Astrocyte (in vitro differentiated cells and primary cell): ENCODE data around the gene CCND2. TPM values are rescaled to one million over a fixed set of nuclear protein-coding genes. Genes with fewer than 3 reads are reported as not detected.

Source experiments
- DNase-seq: peaks from one replicate; pipeline ENCODE4 v3.0.0-alpha.2; 2010; ENCODE audit warnings: low read depth
- FAIRE-seq: peaks from 2 replicates; lab custom pipeline; 2011; peaks lifted over from hg19 to GRCh38; lab: Jason Lieb, UNC
- H2AFZ ChIP-seq: 2 replicates; pipeline ENCODE4 v1.6.0; 2012; ENCODE audit warnings: low read depth, low read length, inconsistent platforms
- H3K27ac ChIP-seq: 2 replicates; pipeline ENCODE4 v1.5.1; 2011; ENCODE audit warnings: low read depth, low read length, inconsistent platforms
- H3K27me3 ChIP-seq: 2 replicates; pipeline ENCODE4 v1.6.0; 2011; ENCODE audit warnings: low read length, inconsistent platforms; ENCODE audit not compliant: insufficient read depth
- H3K36me3 ChIP-seq: 2 replicates; pipeline ENCODE4 v1.5.1; 2011; ENCODE audit warnings: low read length, inconsistent platforms; ENCODE audit not compliant: insufficient read depth
- H3K4me1 ChIP-seq: 2 replicates; pipeline ENCODE4 v1.5.1; 2011; ENCODE audit warnings: low read length, inconsistent platforms; ENCODE audit not compliant: insufficient read depth
- H3K4me2 ChIP-seq: 2 replicates; pipeline ENCODE4 v1.6.0; 2012; ENCODE audit warnings: low read length, inconsistent platforms
- H3K4me3 ChIP-seq: 2 replicates; pipeline ENCODE4 v1.5.1; 2011; ENCODE audit warnings: low read depth, mild to moderate bottlenecking, low read length, inconsistent platforms; ENCODE audit not compliant: insufficient read depth
- H3K79me2 ChIP-seq: 2 replicates; pipeline ENCODE4 v1.6.0; 2012; ENCODE audit warnings: mild to moderate bottlenecking, low read length, inconsistent platforms; ENCODE audit not compliant: insufficient read depth
- H3K9ac ChIP-seq: 2 replicates; pipeline ENCODE4 v1.6.0; 2012; ENCODE audit warnings: mild to moderate bottlenecking, low read length, inconsistent platforms
- H3K9me3 ChIP-seq: 2 replicates; pipeline ENCODE4 v1.5.1; 2012; ENCODE audit warnings: low read depth, mild to moderate bottlenecking, low read length, inconsistent platforms; ENCODE audit not compliant: insufficient read depth
- H4K20me1 ChIP-seq: 2 replicates; pipeline ENCODE4 v1.6.0; 2012; ENCODE audit warnings: low read length, inconsistent platforms; ENCODE audit not compliant: insufficient read depth
- H3K27ac Mint-ChIP-seq: one replicate; pipeline ENCODE4 v1.8.0; 2021; ENCODE audit warnings: mild to moderate bottlenecking, mixed read lengths; ENCODE audit not compliant: unreplicated experiment
- H3K27me3 Mint-ChIP-seq: one replicate; pipeline ENCODE4 v1.8.0; 2021; ENCODE audit warnings: low read depth, mixed read lengths; ENCODE audit not compliant: unreplicated experiment
- H3K36me3 Mint-ChIP-seq: one replicate; pipeline ENCODE4 v1.8.0; 2021; ENCODE audit warnings: low read depth, mixed read lengths; ENCODE audit not compliant: unreplicated experiment
- H3K4me1 Mint-ChIP-seq: one replicate; pipeline ENCODE4 v1.8.0; 2021; ENCODE audit warnings: low read depth, mixed read lengths; ENCODE audit not compliant: unreplicated experiment
- H3K4me3 Mint-ChIP-seq: one replicate; pipeline ENCODE4 v1.8.0; 2021; ENCODE audit warnings: mild to moderate bottlenecking, moderate library complexity, mixed read lengths; ENCODE audit not compliant: unreplicated experiment
- H3K9me3 Mint-ChIP-seq: one replicate; pipeline ENCODE4 v1.8.0; 2021; ENCODE audit warnings: mild to moderate bottlenecking, mixed read lengths; ENCODE audit not compliant: unreplicated experiment
- EZH2 ChIP-seq: IDR thresholded peaks from 2 replicates; pipeline ENCODE4 v1.6.1; 2012; ENCODE audit warnings: mild to moderate bottlenecking, low read length, inconsistent platforms; ENCODE audit not compliant: insufficient read depth
- total RNA-seq: library from RNA; stranded (reverse); gene quantifications from 2 replicates; pipeline ENCODE4 v1.2.1, GENCODE V29; 2021
- TF ChIP-seq, protein P1 (sequence below): IDR thresholded peaks from 2 replicates; pipeline ENCODE4 v1.5.1; 2011; ENCODE audit warnings: low read depth, mild to moderate bottlenecking, inconsistent platforms, low read length, moderate library complexity; ENCODE audit not compliant: insufficient read depth

CCND2 gene
- total RNA-seq, 1 donor from 2014 or later: 726 TPM

DNA sequence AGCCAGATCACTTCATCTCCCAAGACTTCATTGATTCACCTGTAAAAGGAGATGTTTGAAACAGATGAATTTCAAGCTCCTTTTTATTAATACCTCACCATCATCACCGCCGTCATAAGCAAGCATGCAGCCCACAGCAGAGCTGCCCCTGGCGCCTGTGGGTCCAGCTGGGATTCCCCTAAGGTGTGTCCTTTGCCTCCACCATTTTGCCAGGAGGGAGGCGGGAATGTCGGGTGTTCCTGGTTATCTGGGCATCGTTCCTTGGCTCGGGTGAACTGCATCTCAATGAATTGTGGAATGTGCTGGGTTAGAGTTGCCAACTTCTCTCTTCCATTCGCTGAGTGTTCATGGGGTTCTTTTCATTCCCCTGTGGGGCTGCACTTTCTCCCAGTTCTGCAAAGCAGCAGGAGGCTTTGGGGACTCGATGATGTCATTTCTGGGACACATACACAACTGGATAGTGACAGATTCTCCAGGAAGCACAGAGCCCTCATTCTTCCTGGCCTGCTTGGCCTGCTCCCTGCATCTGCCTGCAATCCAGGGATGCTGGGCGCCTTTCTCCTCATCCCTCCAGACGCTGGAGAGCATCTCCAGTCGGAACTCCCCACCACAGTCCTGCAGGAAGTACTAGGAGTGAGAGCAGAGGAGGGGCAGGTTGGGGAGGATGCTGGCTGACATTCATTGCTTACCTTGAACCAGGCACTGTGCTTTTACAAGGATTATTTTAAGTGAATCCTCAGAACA, 10.1 kb downstream of the CCND2 start:
- Histone ChIP-seq H3K27ac (no peak overlapping the region), H3K36me3 (no peaks in the 10 kb centered on the region), H4K20me1 (peaks cover 19% of the 10 kb centered on the region), H3K4me1 (no peaks in the 10 kb centered on the region), H3K27me3 (peaks cover 9% of the 10 kb centered on the region), H3K9ac (no peak overlapping the region), H3K9me3 (no peaks in the 10 kb centered on the region), H3K79me2 (no peaks in the 10 kb centered on the region), H2AFZ (no peak overlapping the region), H3K4me2 (no peak overlapping the region), H3K4me3 (no peak overlapping the region)
- no peak overlapping the region for H3K4me3 Mint-ChIP-seq
- no peak for DNase-seq
- H3K4me1 Mint-ChIP-seq: peaks cover 55% of the 10 kb centered on the region
- H3K9me3 Mint-ChIP-seq: no peaks in the 10 kb centered on the region
- no peaks in the 10 kb centered on the region for H3K27me3 Mint-ChIP-seq
- H3K36me3 Mint-ChIP-seq: peaks cover 53% of the 10 kb centered on the region
- no peak for FAIRE-seq
- TF ChIP-seq, protein P1, sequence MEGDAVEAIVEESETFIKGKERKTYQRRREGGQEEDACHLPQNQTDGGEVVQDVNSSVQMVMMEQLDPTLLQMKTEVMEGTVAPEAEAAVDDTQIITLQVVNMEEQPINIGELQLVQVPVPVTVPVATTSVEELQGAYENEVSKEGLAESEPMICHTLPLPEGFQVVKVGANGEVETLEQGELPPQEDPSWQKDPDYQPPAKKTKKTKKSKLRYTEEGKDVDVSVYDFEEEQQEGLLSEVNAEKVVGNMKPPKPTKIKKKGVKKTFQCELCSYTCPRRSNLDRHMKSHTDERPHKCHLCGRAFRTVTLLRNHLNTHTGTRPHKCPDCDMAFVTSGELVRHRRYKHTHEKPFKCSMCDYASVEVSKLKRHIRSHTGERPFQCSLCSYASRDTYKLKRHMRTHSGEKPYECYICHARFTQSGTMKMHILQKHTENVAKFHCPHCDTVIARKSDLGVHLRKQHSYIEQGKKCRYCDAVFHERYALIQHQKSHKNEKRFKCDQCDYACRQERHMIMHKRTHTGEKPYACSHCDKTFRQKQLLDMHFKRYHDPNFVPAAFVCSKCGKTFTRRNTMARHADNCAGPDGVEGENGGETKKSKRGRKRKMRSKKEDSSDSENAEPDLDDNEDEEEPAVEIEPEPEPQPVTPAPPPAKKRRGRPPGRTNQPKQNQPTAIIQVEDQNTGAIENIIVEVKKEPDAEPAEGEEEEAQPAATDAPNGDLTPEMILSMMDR: no peak
- H3K27ac Mint-ChIP-seq: peak overlapping the region; percentile 53

DNA sequence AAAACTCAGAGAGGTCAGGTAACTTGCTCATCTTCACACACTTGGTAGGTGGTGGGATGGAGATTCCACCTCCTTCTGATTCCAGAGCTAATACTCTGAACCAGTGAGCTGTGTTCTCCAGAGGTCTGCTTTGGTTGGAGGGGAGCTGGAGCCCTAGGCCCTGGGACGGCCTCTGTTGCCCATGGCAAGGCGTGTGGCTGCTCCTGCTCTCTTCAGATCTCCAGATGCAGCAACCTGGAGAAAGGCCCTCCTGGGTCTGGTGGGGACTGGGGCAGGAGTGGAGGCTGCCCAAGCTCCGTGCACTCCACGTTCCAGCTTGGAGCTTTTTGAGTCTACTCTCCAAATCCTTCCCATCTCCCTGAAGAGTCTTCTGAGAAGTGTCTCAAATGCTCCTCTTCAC, 10.7 kb downstream of the CCND2 start:
- no peak overlapping the region for H3K27ac Mint-ChIP-seq
- Histone ChIP-seq H2AFZ (no peak overlapping the region), H3K27ac (no peak overlapping the region), H3K4me3 (no peak overlapping the region), H3K9ac (no peak overlapping the region), H3K4me1 (no peaks in the 10 kb centered on the region), H4K20me1 (peaks cover 18% of the 10 kb centered on the region), H3K4me2 (no peak overlapping the region), H3K9me3 (no peaks in the 10 kb centered on the region), H3K79me2 (no peaks in the 10 kb centered on the region), H3K27me3 (peaks cover 10% of the 10 kb centered on the region), H3K36me3 (no peaks in the 10 kb centered on the region)
- H3K9me3 Mint-ChIP-seq: no peaks in the 10 kb centered on the region
- H3K36me3 Mint-ChIP-seq: peaks cover 48% of the 10 kb centered on the region
- no peak for FAIRE-seq
- H3K4me3 Mint-ChIP-seq: no peak overlapping the region
- H3K4me1 Mint-ChIP-seq: peaks cover 52% of the 10 kb centered on the region
- no peak for TF ChIP-seq EZH2
- TF ChIP-seq, protein P1: no peak
- no peaks in the 10 kb centered on the region for H3K27me3 Mint-ChIP-seq
- no peak for DNase-seq

DNA sequence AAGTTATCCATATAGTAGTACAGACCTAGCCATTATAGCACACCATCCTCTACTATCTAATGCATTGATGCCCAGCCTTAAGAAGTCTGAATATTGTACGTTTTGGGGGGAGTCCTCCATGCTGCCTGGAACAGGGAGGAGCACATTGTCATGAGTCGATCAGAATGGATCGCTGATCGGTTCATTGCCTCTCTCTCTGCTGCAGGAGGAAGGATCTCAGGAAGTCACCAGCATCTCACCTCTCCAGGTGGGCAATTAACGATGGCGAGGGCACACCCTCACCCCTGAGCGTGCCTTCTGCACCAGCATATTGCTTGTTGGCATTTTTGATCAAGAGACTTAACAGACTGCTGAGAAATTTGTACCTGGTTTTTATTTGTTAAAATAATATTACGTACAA, 11.5 kb downstream of the CCND2 start:
- H3K27ac Mint-ChIP-seq: no peak overlapping the region
- no peak overlapping the region for H3K4me3 ChIP-seq
- H3K4me1 ChIP-seq: no peaks in the 10 kb centered on the region
- H3K27me3 Mint-ChIP-seq: no peaks in the 10 kb centered on the region
- H3K9me3 ChIP-seq: no peaks in the 10 kb centered on the region
- no peak overlapping the region for H3K4me2 ChIP-seq
- peaks cover 5% of the 10 kb centered on the region for H3K27me3 ChIP-seq
- peaks cover 45% of the 10 kb centered on the region for H3K4me1 Mint-ChIP-seq
- no peak overlapping the region for H3K9ac ChIP-seq
- TF ChIP-seq, protein P1: no peak
- TF ChIP-seq EZH2: no peak
- H3K9me3 Mint-ChIP-seq: no peaks in the 10 kb centered on the region
- H3K36me3 ChIP-seq: no peaks in the 10 kb centered on the region
- H3K79me2 ChIP-seq: no peaks in the 10 kb centered on the region
- H2AFZ ChIP-seq: no peak overlapping the region
- H3K27ac ChIP-seq: no peak overlapping the region
- no peak overlapping the region for H3K4me3 Mint-ChIP-seq
- H4K20me1 ChIP-seq: peaks cover 13% of the 10 kb centered on the region
- DNase-seq (no peak), FAIRE-seq (no peak)
- peaks cover 47% of the 10 kb centered on the region for H3K36me3 Mint-ChIP-seq
